CD14-positive monocyte (primary cell): Measurements from ENCODE around the gene VSTM2B. TPM values are rescaled to one million over a fixed set of nuclear protein-coding genes. Genes with fewer than 3 reads are reported as not detected.

Experiments
- DNase-seq, 3 donors: peaks; one replicate each; pipeline ENCODE4 v3.0.0-alpha.2; 2011 to 2022
- H2AFZ ChIP-seq: 2 replicates; pipeline ENCODE4 v1.6.0; 2012; ENCODE audit warnings: mild to moderate bottlenecking, low read depth, low read length, inconsistent platforms; ENCODE audit not compliant: insufficient read depth, poor library complexity, severe bottlenecking
- H3K27ac ChIP-seq, 2 donors: 1 replicate in 1 of 2; 2 replicates in 1 of 2; pipeline ENCODE4 v1.5.1; 2012 to 2013; ENCODE audit warnings: low read length in 2 of 2, control low read depth in 1 of 2, inconsistent platforms in 1 of 2, low read depth in 1 of 2, mild to moderate bottlenecking in 1 of 2
- H3K27me3 ChIP-seq, 2 donors: one replicate each; pipeline versions ENCODE4 v1.6.0 to v1.6.1; 2011 to 2013; ENCODE audit warnings: low read length in 2 of 2; ENCODE audit not compliant: control insufficient read depth in 2 of 2, insufficient read depth in 2 of 2
- H3K36me3 ChIP-seq, 2 donors: replicated peaks in 1 of 2; 1 replicate in 1 of 2; 2 replicates in 1 of 2; pipeline versions ENCODE4 v1.5.1 to v1.6.1; 2012 to 2013; ENCODE audit warnings: low read length in 2 of 2, control low read depth in 1 of 2, inconsistent platforms in 1 of 2, mild to moderate bottlenecking in 1 of 2; ENCODE audit not compliant: insufficient read depth in 2 of 2, control insufficient read depth in 1 of 2
- H3K4me1 ChIP-seq, 2 donors: 1 replicate in 1 of 2; 2 replicates in 1 of 2; pipeline versions ENCODE4 v1.5.1 to v1.6.1; 2012 to 2013; ENCODE audit warnings: low read length in 2 of 2, control low read depth in 1 of 2, inconsistent platforms in 1 of 2, mild to moderate bottlenecking in 1 of 2, moderate library complexity in 1 of 2; ENCODE audit not compliant: insufficient read depth in 2 of 2, control insufficient read depth in 1 of 2
- H3K4me2 ChIP-seq: replicated peaks from 2 replicates; pipeline ENCODE3; 2012; ENCODE audit warnings: low read length, moderate library complexity, mild to moderate bottlenecking; ENCODE audit not compliant: poor library complexity, severe bottlenecking; ENCODE audit errors: extremely low read depth
- H3K4me3 ChIP-seq, 3 experiments: fragments of 200-600 bp in 1 of 3; sonication (generic) in 1 of 3; replicated peaks in 1 of 3; 1 replicate in 2 of 3; 2 replicates in 1 of 3; pipeline ENCODE4 v1.5.1; 2011 to 2013; ENCODE audit warnings: low read length in 3 of 3, mild to moderate bottlenecking in 3 of 3, control low read depth in 2 of 3, low read depth in 2 of 3, inconsistent platforms in 1 of 3, moderate library complexity in 1 of 3
- H3K79me2 ChIP-seq: 2 replicates; pipeline ENCODE4 v1.6.0; 2012; ENCODE audit warnings: mild to moderate bottlenecking, control low read depth, inconsistent platforms, low read length, moderate library complexity; ENCODE audit not compliant: insufficient read depth
- H3K9ac ChIP-seq: 2 replicates; pipeline ENCODE4 v1.6.0; 2017; ENCODE audit warnings: low read length, mild to moderate bottlenecking; ENCODE audit not compliant: insufficient read depth, poor library complexity, severe bottlenecking
- H3K9me3 ChIP-seq, 2 donors: replicated peaks in 1 of 2; 1 replicate in 1 of 2; 2 replicates in 1 of 2; pipeline versions ENCODE4 v1.5.1 to v1.6.1; 2012 to 2013; ENCODE audit warnings: low read length in 2 of 2, control low read depth in 1 of 2; ENCODE audit not compliant: control insufficient read depth in 1 of 2, insufficient read depth in 1 of 2
- H4K20me1 ChIP-seq: 2 replicates; pipeline ENCODE4 v1.6.0; 2012; ENCODE audit warnings: mild to moderate bottlenecking, low read length, control low read depth, moderate library complexity; ENCODE audit not compliant: insufficient read depth
- H3K27ac Mint-ChIP-seq, 7 donors: one replicate each; pipeline ENCODE4 v1.8.0; 2020; ENCODE audit warnings: mild to moderate bottlenecking in 7 of 7, mixed read lengths in 7 of 7, moderate library complexity in 6 of 7, inconsistent platforms in 2 of 7
- H3K27me3 Mint-ChIP-seq, 3 donors: one replicate each; pipeline ENCODE4 v1.8.0; 2021 to 2022; ENCODE audit warnings: low read depth in 3 of 3, mild to moderate bottlenecking in 3 of 3, mixed read lengths in 3 of 3, moderate library complexity in 3 of 3, inconsistent platforms in 1 of 3
- H3K36me3 Mint-ChIP-seq, 2 donors: one replicate each; pipeline ENCODE4 v1.8.0; 2020; ENCODE audit warnings: mixed read lengths in 2 of 2, inconsistent platforms in 1 of 2, mild to moderate bottlenecking in 1 of 2
- H3K4me1 Mint-ChIP-seq: one replicate; pipeline ENCODE4 v1.8.0; 2020; ENCODE audit warnings: mild to moderate bottlenecking, mixed read lengths
- H3K4me3 Mint-ChIP-seq, 2 donors: one replicate each; pipeline ENCODE4 v1.8.0; 2020; ENCODE audit warnings: mild to moderate bottlenecking in 2 of 2, mixed read lengths in 2 of 2, moderate library complexity in 1 of 2
- H3K9me3 Mint-ChIP-seq, 7 donors: one replicate each; pipeline ENCODE4 v1.8.0; 2020 to 2022; ENCODE audit warnings: mixed read lengths in 7 of 7, mild to moderate bottlenecking in 6 of 7, moderate library complexity in 6 of 7, inconsistent platforms in 2 of 7
- WGBS: methylation state at CpG from one replicate; pipeline ENCODE4 v1.1.5; 2013; ENCODE audit warnings: missing lambda C conversion rate; ENCODE audit not compliant: insufficient coverage; 5-methylcytosine and 5-hydroxymethylcytosine counted together
- intact Hi-C, 2 donors: fragments of 100-400 bp; cut with micrococcal nuclease; formaldehyde crosslinking; loops; one replicate each; pipeline versions ENCODE4 v1.15.0 to v1.15.1; 2023
- polyA plus RNA-seq, 3 donors: library from polyadenylated mRNA; depleted of rRNA in 1 of 3; unstranded in 2 of 3; stranded (reverse) in 1 of 3; fragments of 300-500 nt in 2 of 3; fragments of >200 nt in 1 of 3; fragmentation: Illumina TruSeq in 2 of 3; gene quantifications; 1 replicate in 2 of 3; 2 replicates in 1 of 3; pipeline ENCODE4 v1.2.3, GENCODE V29; 2012 to 2021
- TF ChIP-seq, protein P1 (sequence below): fragments of 200-600 bp; IDR thresholded peaks from one replicate; pipeline ENCODE4 v1.8.0; 2022; ENCODE audit warnings: antibody characterized with exemption, mild to moderate bottlenecking

Gene VSTM2B
- polyA plus RNA-seq, 3 donors, result not detected

DNA sequence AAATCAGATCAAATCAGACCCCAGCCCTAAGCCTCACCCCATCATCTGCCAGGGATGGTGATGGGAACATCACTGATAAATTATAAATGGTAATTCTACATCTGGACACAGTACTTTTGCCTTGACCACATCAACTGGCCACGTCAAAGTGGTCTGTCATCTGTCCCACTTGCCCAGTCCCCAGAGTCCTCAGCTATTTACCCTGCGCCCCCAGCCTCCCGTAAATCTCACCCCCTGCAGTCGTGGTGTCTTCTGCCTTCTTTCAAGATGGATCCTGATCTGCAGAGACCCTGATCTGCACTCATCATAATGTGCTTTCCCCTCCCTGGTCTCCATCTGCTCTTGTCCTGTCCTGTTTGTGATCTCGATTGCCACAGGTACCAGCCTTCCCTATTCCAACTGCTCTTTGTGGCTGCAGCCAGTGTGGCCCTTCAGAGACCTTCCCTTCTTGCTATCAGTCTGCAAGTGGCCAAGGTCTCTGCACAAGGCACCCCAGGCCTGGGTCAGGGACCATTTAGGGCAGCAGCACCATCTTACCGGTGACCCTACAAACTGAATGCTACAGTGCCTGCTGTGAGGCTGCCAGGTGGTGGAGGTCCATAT, 53.6 kb downstream of the VSTM2B start:
- H3K9me3 ChIP-seq, result no peaks in the 10 kb centered on the region
- no peaks in the 10 kb centered on the region for H4K20me1 ChIP-seq
- Mint-ChIP-seq H3K4me1 (no peaks in the 10 kb centered on the region), H3K36me3 (no peaks in the 10 kb centered on the region), H3K9me3 (peaks cover 0 to 14% (median 4%) of the 10 kb centered on the region in 7 donors), H3K4me3 (no peak overlapping the region), H3K27me3 (peaks cover 8 to 14% (median 14%) of the 10 kb centered on the region in 3 donors), H3K27ac (no peak overlapping the region)
- no peak overlapping the region for H3K9ac ChIP-seq
- no peaks in the 10 kb centered on the region for H3K36me3 ChIP-seq
- H3K4me2 ChIP-seq, result no peak overlapping the region
- H3K4me1 ChIP-seq, result no peaks in the 10 kb centered on the region
- 81% methylated on average over 6 of the region's 6 CpGs for WGBS
- H3K27me3 ChIP-seq, result no peaks in the 10 kb centered on the region
- no peak for DNase-seq
- TF ChIP-seq, protein P1, sequence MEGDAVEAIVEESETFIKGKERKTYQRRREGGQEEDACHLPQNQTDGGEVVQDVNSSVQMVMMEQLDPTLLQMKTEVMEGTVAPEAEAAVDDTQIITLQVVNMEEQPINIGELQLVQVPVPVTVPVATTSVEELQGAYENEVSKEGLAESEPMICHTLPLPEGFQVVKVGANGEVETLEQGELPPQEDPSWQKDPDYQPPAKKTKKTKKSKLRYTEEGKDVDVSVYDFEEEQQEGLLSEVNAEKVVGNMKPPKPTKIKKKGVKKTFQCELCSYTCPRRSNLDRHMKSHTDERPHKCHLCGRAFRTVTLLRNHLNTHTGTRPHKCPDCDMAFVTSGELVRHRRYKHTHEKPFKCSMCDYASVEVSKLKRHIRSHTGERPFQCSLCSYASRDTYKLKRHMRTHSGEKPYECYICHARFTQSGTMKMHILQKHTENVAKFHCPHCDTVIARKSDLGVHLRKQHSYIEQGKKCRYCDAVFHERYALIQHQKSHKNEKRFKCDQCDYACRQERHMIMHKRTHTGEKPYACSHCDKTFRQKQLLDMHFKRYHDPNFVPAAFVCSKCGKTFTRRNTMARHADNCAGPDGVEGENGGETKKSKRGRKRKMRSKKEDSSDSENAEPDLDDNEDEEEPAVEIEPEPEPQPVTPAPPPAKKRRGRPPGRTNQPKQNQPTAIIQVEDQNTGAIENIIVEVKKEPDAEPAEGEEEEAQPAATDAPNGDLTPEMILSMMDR, result no peak
- no peak overlapping the region for H3K4me3 ChIP-seq
- intact Hi-C loops, result no loop called here
- no peak overlapping the region for H3K27ac ChIP-seq
- no peak overlapping the region for H2AFZ ChIP-seq
- H3K79me2 ChIP-seq, result no peaks in the 10 kb centered on the region

DNA sequence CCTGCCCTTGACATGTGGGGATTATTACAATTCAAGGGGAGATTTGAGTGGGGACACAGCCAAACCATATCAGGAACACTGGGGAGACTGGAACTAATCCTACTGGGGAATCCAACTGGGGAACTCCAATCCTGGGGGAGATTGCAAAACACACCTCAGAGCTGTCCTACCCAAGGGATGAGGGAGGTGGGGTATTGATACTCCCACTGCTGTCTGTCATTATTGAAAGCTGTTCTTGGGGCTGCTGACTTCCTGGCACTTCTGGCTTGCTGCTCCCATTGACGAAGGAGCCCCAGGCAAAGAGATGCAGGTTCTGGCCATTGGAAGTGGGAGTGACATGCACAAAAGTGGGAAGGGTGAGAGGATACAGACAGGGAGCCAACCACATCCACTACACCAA, 55.6 kb downstream of the VSTM2B start:
- peaks cover 0 to 14% (median 4%) of the 10 kb centered on the region in 7 donors for H3K9me3 Mint-ChIP-seq
- no peaks in the 10 kb centered on the region for H3K9me3 ChIP-seq
- no peaks in the 10 kb centered on the region for H3K4me1 Mint-ChIP-seq
- intact Hi-C loops, result no loop called here
- TF ChIP-seq, protein P1, result no peak
- no peak overlapping the region for H3K27ac Mint-ChIP-seq
- no peak overlapping the region for H2AFZ ChIP-seq
- no peaks in the 10 kb centered on the region for H3K36me3 ChIP-seq
- no peaks in the 10 kb centered on the region for H3K36me3 Mint-ChIP-seq
- no peak overlapping the region for H3K9ac ChIP-seq
- no peaks in the 10 kb centered on the region for H3K27me3 ChIP-seq
- no CpG with 5 or more reads among the region's 1 CpG for WGBS
- no peaks in the 10 kb centered on the region for H4K20me1 ChIP-seq
- H3K27me3 Mint-ChIP-seq, result peaks cover 0 to 11% (median 10%) of the 10 kb centered on the region in 3 donors
- no peak overlapping the region for H3K4me2 ChIP-seq
- H3K4me3 ChIP-seq, result no peak overlapping the region
- H3K4me3 Mint-ChIP-seq, result no peak overlapping the region
- no peak overlapping the region for H3K27ac ChIP-seq
- DNase-seq, result no peak
- no peaks in the 10 kb centered on the region for H3K79me2 ChIP-seq
- H3K4me1 ChIP-seq, result no peaks in the 10 kb centered on the region
